Bronchial epithelial cell (primary cell): Measurements from ENCODE around the gene GNG3. TPM values are rescaled to one million over a fixed set of nuclear protein-coding genes. Genes with fewer than 3 reads are reported as not detected.
A peak's percentile ranks its signal among the peaks of the same experiment; 100 is the strongest.

Source experiments
- DNase-seq: peaks from one replicate; pipeline ENCODE4 v3.0.0-alpha.2; 2010; ENCODE audit warnings: low read depth
- FAIRE-seq: peaks from 2 replicates; lab custom pipeline; 2011; peaks lifted over from hg19 to GRCh38; lab: Jason Lieb, UNC
- H3K27me3 ChIP-seq: 2 replicates; pipeline ENCODE4 v1.5.1; 2011; ENCODE audit warnings: low read length; ENCODE audit not compliant: control insufficient read depth, insufficient read depth
- H3K36me3 ChIP-seq: 2 replicates; pipeline ENCODE4 v1.5.1; 2011; ENCODE audit warnings: low read length; ENCODE audit not compliant: control insufficient read depth, insufficient read depth
- H3K4me3 ChIP-seq: 2 replicates; pipeline ENCODE4 v1.5.1; 2011; ENCODE audit warnings: mild to moderate bottlenecking, low read depth, low read length, control low read depth
- total RNA-seq: library from RNA; depleted of rRNA; stranded (reverse); fragments of >200 nt; gene quantifications from 2 replicates; pipeline ENCODE4 v1.2.1, GENCODE V29; 2014
- TF ChIP-seq, protein P1 (sequence below): IDR thresholded peaks from 2 replicates; pipeline ENCODE4 v1.5.1; 2011; ENCODE audit warnings: mild to moderate bottlenecking, moderate library complexity, low read length, control low read depth, inconsistent platforms; ENCODE audit not compliant: insufficient read depth, severe bottlenecking

The GNG3 gene
- total RNA-seq, 1 donor from 2014 or later, result not detected

DNA sequence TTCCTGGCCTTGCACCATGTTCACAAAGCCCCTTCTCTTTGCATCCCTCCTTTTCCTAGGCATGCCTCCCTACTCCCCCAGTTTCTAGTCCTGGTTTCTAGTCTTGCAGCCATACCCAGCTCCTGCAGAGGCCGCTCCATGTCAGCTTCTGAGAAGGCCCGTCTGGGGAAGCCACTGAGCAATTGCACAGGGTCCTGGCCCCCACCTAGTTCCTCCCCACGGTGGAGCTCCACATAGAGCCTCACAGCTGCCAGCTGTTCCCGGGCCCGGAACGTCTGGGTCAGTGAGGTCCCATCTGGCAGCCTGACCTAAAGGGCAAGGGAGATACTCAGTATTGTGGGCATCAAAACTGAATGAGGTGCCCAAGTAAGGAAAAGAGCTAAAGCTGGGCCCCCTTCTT is 30.8 kb upstream of the GNG3 start:
- DNase-seq, result no peak
- TF ChIP-seq, protein P1, sequence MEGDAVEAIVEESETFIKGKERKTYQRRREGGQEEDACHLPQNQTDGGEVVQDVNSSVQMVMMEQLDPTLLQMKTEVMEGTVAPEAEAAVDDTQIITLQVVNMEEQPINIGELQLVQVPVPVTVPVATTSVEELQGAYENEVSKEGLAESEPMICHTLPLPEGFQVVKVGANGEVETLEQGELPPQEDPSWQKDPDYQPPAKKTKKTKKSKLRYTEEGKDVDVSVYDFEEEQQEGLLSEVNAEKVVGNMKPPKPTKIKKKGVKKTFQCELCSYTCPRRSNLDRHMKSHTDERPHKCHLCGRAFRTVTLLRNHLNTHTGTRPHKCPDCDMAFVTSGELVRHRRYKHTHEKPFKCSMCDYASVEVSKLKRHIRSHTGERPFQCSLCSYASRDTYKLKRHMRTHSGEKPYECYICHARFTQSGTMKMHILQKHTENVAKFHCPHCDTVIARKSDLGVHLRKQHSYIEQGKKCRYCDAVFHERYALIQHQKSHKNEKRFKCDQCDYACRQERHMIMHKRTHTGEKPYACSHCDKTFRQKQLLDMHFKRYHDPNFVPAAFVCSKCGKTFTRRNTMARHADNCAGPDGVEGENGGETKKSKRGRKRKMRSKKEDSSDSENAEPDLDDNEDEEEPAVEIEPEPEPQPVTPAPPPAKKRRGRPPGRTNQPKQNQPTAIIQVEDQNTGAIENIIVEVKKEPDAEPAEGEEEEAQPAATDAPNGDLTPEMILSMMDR, result no peak
- Histone ChIP-seq H3K4me3 (no peak overlapping the region), H3K27me3 (no peaks in the 10 kb centered on the region), H3K36me3 (peaks cover 5% of the 10 kb centered on the region)
- FAIRE-seq, result no peak

DNA sequence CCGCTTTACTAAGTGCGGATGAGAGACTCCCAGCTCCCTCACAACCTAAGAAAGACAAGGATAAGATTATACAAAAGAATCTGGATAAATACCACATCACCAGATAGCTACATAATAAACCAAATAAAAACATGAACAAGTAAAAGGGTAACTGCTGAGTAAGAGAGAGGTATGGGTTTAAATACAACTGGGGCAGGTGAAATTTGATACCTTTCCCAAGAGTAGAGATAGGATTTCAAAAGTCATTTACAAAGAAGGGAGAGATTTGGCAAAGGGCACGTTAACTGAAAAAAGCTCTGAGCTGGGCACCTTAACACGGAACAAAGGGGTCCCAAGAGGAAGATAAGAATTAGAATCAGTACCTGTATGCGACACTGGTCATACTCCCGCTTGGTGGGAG is 30.3 kb upstream of the GNG3 start:
- no peaks in the 10 kb centered on the region for H3K27me3 ChIP-seq
- no peak for FAIRE-seq
- DNase-seq, result no peak
- H3K36me3 ChIP-seq, result peaks cover 5% of the 10 kb centered on the region
- TF ChIP-seq, protein P1, result no peak
- H3K4me3 ChIP-seq, result no peak overlapping the region

DNA sequence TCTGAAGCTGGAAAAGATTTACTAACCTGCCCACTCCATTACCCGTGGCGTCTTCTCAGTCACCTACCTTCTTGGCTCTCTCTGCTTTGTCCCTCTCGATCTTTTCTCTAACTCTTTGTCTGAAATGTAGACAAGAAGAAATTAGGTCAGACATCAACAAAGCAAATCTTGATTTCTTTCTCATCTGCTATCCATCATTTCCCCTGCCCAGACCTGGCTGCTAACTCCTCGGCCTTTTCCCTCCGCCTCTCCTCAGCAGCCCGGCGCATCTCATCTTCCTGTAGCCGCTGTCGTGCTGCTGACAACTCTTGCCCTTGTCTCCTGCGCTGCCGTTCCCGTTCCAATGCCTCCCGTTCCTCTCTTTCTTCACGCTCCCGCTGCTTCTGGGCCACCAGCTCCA is 29.8 kb upstream of the GNG3 start:
- H3K36me3 ChIP-seq, result peaks cover 5% of the 10 kb centered on the region
- TF ChIP-seq, protein P1, result no peak
- H3K27me3 ChIP-seq, result no peaks in the 10 kb centered on the region
- no peak overlapping the region for H3K4me3 ChIP-seq
- DNase-seq, result no peak
- no peak for FAIRE-seq

DNA sequence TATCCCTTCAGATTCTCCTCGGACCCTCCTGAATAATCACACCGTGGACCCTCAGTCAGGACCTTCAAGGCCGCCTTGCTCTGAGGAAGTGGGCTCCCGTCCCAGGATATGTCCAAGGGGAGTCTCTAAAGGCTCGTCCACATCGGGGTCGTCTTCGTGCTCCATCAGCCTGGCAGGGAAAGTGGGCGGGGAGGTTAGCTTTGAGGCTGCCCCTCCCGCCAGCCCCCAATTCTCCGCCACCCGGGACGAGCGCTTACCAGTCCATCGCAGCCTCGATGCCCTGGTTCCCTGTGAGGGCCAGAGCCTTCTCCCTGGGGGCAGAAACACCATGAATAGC is 29.1 kb upstream of the GNG3 start:
- FAIRE-seq, result no peak
- TF ChIP-seq, protein P1, result no peak

DNA sequence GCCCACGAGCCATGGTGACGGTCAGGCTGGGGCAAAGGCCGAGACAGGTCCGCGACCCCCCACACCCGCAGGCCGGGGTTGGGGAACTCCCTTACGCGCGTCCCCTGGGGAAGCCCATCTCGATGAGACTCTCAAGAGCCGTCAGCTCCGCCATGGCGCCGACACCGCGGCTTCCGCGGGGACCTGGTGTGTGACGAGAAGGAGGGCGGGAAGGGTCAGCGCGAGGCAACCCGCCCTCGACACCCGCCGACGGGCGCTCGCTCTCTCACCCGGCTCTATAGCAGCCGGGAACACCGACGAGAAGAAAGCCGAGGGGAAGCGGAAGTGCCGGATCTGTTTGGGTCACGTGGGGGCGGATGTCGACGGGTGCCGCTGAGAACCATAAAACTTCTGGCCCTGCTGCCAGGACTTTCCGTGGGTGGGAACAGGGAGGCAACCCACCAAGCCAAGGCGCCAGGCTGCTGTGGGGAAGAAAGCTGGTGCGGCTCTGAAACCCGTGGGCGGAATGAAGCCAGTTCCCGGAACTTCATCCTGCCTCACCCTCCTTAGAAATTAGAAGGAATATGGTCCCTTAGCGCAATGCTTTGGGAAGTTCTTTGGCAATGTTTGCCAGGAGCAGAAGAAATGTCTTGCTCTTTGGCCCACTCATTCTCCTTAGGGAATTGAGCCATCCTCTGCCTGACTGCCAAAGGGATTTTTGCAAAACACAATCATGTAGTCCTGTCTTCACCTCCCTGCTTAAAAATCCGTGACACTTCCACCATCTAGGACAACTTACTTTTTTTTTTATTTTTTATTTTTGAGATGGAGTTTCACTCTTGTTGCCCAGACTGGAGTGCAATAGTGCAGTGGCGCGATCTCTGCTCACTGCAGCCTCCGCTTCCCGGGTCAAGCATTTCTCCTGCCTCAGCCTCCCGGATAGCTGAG is 28.4 kb upstream of the GNG3 start, which contains the start of gene UBXN1:
UBXN1 (minus strand) TSS at position 304 of the 927 bp plus-strand sequence; CDS start at position 154, 150 bp downstream.
- TF ChIP-seq, protein P1, result no peak
- FAIRE-seq (no peak), DNase-seq (peak; percentile 75)
- Histone ChIP-seq H3K27me3 (no peaks in the 10 kb centered on the region), H3K36me3 (peaks cover 5% of the 10 kb centered on the region), H3K4me3 (peak within 1 kb of the TSS; percentile 98)

More for the DNA sequence above, 29.1 kb upstream of the GNG3 start:
- Histone ChIP-seq H3K4me3 (peak overlapping the region; percentile 98), H3K36me3 (peaks cover 5% of the 10 kb centered on the region), H3K27me3 (no peaks in the 10 kb centered on the region)
- no peak for DNase-seq

DNA sequence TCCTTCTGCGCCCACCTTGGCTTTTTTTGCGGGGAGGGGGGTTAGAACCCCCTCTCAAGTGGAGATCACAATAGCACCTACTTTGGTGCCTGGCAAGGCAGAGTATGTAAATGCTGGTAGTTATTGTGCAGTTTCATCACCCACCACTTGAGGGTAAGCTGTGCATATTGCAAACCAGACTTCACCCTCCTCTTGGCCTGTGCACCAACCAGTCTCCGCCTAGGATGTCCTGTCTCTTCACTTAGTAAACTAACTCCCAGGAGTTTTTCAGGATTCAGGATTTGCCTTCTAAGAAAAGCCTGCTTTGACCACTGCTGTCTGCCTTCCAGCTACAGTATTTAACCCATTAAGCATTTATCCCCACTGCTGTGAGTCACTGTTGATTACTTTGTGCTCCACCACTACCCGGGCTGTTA is 26.6 kb upstream of the GNG3 start:
- no peak for FAIRE-seq
- no peak overlapping the region for H3K4me3 ChIP-seq
- no peaks in the 10 kb centered on the region for H3K27me3 ChIP-seq
- peaks cover 5% of the 10 kb centered on the region for H3K36me3 ChIP-seq
- TF ChIP-seq, protein P1, result peak; percentile 57
- DNase-seq, result peak; percentile 66
